Measurements from ENCODE around the gene NRG2. TPM values are rescaled to one million over a fixed set of nuclear protein-coding genes. Genes with fewer than 3 reads are reported as not detected.

The NRG2 gene
- total and polyA plus RNA-seq, 2 experiments from 2014 or later: 0.37 to 1.3 TPM

GRCh38 chr5:139823757-139824355, 219.2 kb downstream of the NRG2 start (continued):
- TF ChIP-seq ZNF462 (CRISPR knock-in tag; IDR thresholded peaks at IDR 0.05): no peak
- TF ChIP-seq NANOG (IDR thresholded peaks at IDR 0.05; ENCODE audit: borderline replicate concordance): no peak
- TF ChIP-seq EZH2phosphoT487 (IDR thresholded peaks at IDR 0.05; ENCODE audit: unreplicated experiment): no peak
- TF ChIP-seq ZNF114 (CRISPR knock-in tag; IDR thresholded peaks at IDR 0.05): no peak
- TF ChIP-seq CREB1 (CRISPR knock-in tag; IDR thresholded peaks at IDR 0.05; ENCODE audit: low read depth): no peak

GRCh38 chr5:139822553-139823425, 220.3 kb downstream of the NRG2 start:
- Histone ChIP-seq H3K27ac (ENCODE audit: low read depth) (no peak overlapping the region), H3F3A (replicated peaks; ENCODE audit: low read depth) (no peaks in the 10 kb centered on the region), H3K4me3 (no peak overlapping the region), H3K27me3 (ENCODE audit: insufficient read depth) (no peaks in the 10 kb centered on the region), H3K79me2 (replicated peaks; ENCODE audit: insufficient read depth) (no peaks in the 10 kb centered on the region), H3K36me3 (ENCODE audit: insufficient read depth) (no peaks in the 10 kb centered on the region), H3K4me2 (no peak overlapping the region), H3K9me2 (ENCODE audit: insufficient read depth) (0 out of 2 replicates have a peak, but pooled peaks cover 2% of the 10 kb centered on the region), H4K20me1 (replicated peaks; ENCODE audit: insufficient read depth) (no peaks in the 10 kb centered on the region), H2AFZ (no peak overlapping the region; the same call in 1 of the 2 replicates), H3K4me1 (ENCODE audit: insufficient read depth) (no peaks in the 10 kb centered on the region)
- Mint-ChIP-seq H3K27ac (no peak overlapping the region), H3K4me3 (no peak overlapping the region), H3K4me1 (peaks cover 3% of the 10 kb centered on the region; the same call in 1 of the 3 replicates), H3K9me3 (peaks cover 6% of the 10 kb centered on the region; the same call in 2 of the 3 replicates), H3K36me3 (ENCODE audit: low read depth) (no peaks in the 10 kb centered on the region), H3K27me3 (ENCODE audit: insufficient read depth, low read depth, poor library complexity) (peaks cover 11% of the 10 kb centered on the region)
- DNase-seq (ENCODE audit: low spot score) (peak; percentile 33), ATAC-seq (peak; percentile 34; the same call in 2 of the 3 replicates)
- no peak for TF ChIP-seq REST (IDR thresholded peaks at IDR 0.05; ENCODE audit: unreplicated experiment)
- no peak for TF ChIP-seq ZNF114 (CRISPR knock-in tag; IDR thresholded peaks at IDR 0.05)
- TF ChIP-seq ZNF331 (CRISPR knock-in tag; IDR thresholded peaks at IDR 0.05; ENCODE audit: low read depth): no peak
- no peak for TF ChIP-seq ETS1 (IDR thresholded peaks at IDR 0.05)
- TF ChIP-seq POLR2AphosphoS5 (IDR thresholded peaks at IDR 0.05; ENCODE audit: low read depth): no peak
- no peak for TF ChIP-seq CTCF (conservative IDR thresholded peaks at IDR 0.05; ENCODE audit: low read depth in 2 of 2)

Data from GM23338 (cell line).